SK-N-MC (cell line): ENCODE measurements around the gene SERINC1.

ENCODE experiments used
- DNase-seq: peaks from one replicate; pipeline ENCODE4 v3.0.0-alpha.2; 2011; ENCODE audit warnings: low read depth, low spot score
- H3K27ac ChIP-seq: fragments of 200-600 bp; sonication (generic); 2 replicates; pipeline ENCODE4 v1.5.1; 2016; ENCODE audit warnings: mixed run types
- H3K36me3 ChIP-seq: fragments of 200-600 bp; sonication (generic); 2 replicates; pipeline ENCODE4 v1.6.1; 2017; ENCODE audit warnings: antibody characterized with exemption, low read length, mixed read lengths; ENCODE audit not compliant: insufficient read depth
- H3K4me3 ChIP-seq: fragments of 200-600 bp; sonication (generic); 2 replicates; pipeline ENCODE4 v1.5.1; 2016
- H3K9ac ChIP-seq: fragments of 200-600 bp; sonication (generic); 2 replicates; pipeline ENCODE4 v1.8.0; 2017; ENCODE audit warnings: mixed run types, mixed read lengths; ENCODE audit not compliant: insufficient read length
- H3K9me3 ChIP-seq: fragments of 200-600 bp; sonication (generic); 2 replicates; pipeline ENCODE4 v1.6.1; 2017; ENCODE audit warnings: low read depth, mild to moderate bottlenecking, antibody characterized with exemption, low read length, moderate library complexity, mixed read lengths
- EZH2 ChIP-seq: fragments of 200-600 bp; sonication (generic); IDR thresholded peaks from one replicate; pipeline ENCODE4 v1.6.1; 2017; ENCODE audit warnings: antibody characterized with exemption
- FOXP2 ChIP-seq: optimal IDR thresholded peaks from 2 replicates; pipeline ENCODE3; 2011; ENCODE audit warnings: mild to moderate bottlenecking, moderate library complexity; ENCODE audit not compliant: insufficient read depth; ENCODE audit errors: extremely low read length, control extremely low read depth
- POLR2AphosphoS5 ChIP-seq: IDR thresholded peaks from 2 replicates; pipeline ENCODE4 v1.6.1; 2012; ENCODE audit warnings: mild to moderate bottlenecking, low read depth, low read length, borderline replicate concordance

SERINC1 gene

DNA sequence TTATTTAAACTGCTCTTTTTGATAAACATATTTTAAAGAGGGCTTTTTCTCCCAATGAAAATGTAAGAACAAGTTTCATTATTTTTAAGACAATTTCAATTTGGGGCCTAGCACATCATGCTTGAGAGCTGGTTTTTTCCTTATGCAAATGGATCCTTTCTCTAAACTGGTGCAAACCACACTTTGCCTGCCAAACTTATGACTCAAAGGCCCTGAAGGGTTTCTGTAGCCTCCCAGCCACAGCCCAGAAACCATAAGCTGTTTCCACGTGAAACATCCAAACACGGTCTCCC, 72.6 kb downstream of the SERINC1 start:
- peak overlapping the region; percentile 84 for H3K27ac ChIP-seq

GRCh38 chr6:122394016-122394415, 77.6 kb downstream of the SERINC1 start:
- no peak overlapping the region for H3K27ac ChIP-seq
- no peak overlapping the region for H3K4me3 ChIP-seq
- DNase-seq, result no peak
- TF ChIP-seq EZH2, result no peak
- no peak for TF ChIP-seq POLR2AphosphoS5
- TF ChIP-seq FOXP2, result no peak
- H3K9ac ChIP-seq, result no peak overlapping the region
- no peaks in the 10 kb centered on the region for H3K9me3 ChIP-seq
- H3K36me3 ChIP-seq, result no peaks in the 10 kb centered on the region

More for the DNA sequence above, 72.6 kb downstream of the SERINC1 start:
- Histone ChIP-seq H3K9ac (no peak overlapping the region), H3K36me3 (peaks cover 32% of the 10 kb centered on the region), H3K4me3 (peak overlapping the region; percentile 96), H3K9me3 (no peaks in the 10 kb centered on the region)
- TF ChIP-seq POLR2AphosphoS5 (no peak; the same call in none of the 2 replicates), FOXP2 (no peak), EZH2 (no peak)
- DNase-seq, result no peak

DNA sequence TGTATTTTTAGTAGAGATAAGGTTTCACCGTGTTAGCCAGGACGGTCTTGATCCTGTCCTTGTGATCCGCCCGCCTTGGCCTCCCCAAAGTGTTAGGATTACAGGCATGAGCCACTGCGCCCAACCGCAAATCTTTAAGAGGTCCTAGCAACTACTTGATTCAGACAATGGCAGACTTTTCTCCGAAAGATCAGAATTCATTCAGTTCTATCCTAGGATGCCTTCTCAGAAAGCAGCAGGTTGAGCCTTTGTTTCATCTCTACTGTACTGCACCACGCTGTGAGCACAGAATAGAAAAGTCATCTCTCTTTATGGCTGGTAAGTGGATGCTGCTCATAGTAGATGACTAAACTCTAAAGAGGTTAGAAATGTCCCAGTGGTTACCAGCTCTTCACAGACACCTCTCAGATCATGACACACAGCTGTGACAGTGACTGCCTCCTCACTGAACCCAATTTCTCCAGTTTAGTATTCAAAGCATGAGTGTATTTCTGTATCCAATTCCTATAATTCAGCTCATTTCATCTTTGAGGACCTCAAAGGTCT, 78.2 kb downstream of the SERINC1 start:
- DNase-seq, result no peak
- H3K4me3 ChIP-seq, result no peak overlapping the region
- no peak overlapping the region for H3K9ac ChIP-seq
- H3K36me3 ChIP-seq, result no peaks in the 10 kb centered on the region
- H3K27ac ChIP-seq, result no peak overlapping the region
- TF ChIP-seq FOXP2 (no peak), POLR2AphosphoS5 (no peak), EZH2 (no peak)
- H3K9me3 ChIP-seq, result no peaks in the 10 kb centered on the region
